Measurements from ENCODE around the gene SELENON.

GRCh38 chr1:25770541-25771220 lies 29.3 kb upstream of the SELENON start:
- no peak for TF ChIP-seq ZBTB20 (tag by site-specific recombination; IDR thresholded peaks at IDR 0.05)
- TF ChIP-seq, protein P1, sequence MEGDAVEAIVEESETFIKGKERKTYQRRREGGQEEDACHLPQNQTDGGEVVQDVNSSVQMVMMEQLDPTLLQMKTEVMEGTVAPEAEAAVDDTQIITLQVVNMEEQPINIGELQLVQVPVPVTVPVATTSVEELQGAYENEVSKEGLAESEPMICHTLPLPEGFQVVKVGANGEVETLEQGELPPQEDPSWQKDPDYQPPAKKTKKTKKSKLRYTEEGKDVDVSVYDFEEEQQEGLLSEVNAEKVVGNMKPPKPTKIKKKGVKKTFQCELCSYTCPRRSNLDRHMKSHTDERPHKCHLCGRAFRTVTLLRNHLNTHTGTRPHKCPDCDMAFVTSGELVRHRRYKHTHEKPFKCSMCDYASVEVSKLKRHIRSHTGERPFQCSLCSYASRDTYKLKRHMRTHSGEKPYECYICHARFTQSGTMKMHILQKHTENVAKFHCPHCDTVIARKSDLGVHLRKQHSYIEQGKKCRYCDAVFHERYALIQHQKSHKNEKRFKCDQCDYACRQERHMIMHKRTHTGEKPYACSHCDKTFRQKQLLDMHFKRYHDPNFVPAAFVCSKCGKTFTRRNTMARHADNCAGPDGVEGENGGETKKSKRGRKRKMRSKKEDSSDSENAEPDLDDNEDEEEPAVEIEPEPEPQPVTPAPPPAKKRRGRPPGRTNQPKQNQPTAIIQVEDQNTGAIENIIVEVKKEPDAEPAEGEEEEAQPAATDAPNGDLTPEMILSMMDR (tag by site-specific recombination; IDR thresholded peaks at IDR 0.05) = no peak
- TF ChIP-seq, protein P2, sequence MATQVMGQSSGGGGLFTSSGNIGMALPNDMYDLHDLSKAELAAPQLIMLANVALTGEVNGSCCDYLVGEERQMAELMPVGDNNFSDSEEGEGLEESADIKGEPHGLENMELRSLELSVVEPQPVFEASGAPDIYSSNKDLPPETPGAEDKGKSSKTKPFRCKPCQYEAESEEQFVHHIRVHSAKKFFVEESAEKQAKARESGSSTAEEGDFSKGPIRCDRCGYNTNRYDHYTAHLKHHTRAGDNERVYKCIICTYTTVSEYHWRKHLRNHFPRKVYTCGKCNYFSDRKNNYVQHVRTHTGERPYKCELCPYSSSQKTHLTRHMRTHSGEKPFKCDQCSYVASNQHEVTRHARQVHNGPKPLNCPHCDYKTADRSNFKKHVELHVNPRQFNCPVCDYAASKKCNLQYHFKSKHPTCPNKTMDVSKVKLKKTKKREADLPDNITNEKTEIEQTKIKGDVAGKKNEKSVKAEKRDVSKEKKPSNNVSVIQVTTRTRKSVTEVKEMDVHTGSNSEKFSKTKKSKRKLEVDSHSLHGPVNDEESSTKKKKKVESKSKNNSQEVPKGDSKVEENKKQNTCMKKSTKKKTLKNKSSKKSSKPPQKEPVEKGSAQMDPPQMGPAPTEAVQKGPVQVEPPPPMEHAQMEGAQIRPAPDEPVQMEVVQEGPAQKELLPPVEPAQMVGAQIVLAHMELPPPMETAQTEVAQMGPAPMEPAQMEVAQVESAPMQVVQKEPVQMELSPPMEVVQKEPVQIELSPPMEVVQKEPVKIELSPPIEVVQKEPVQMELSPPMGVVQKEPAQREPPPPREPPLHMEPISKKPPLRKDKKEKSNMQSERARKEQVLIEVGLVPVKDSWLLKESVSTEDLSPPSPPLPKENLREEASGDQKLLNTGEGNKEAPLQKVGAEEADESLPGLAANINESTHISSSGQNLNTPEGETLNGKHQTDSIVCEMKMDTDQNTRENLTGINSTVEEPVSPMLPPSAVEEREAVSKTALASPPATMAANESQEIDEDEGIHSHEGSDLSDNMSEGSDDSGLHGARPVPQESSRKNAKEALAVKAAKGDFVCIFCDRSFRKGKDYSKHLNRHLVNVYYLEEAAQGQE (tag by site-specific recombination; IDR thresholded peaks at IDR 0.05) = no peak
- no peak for TF ChIP-seq SP2 (tag by site-specific recombination; IDR thresholded peaks at IDR 0.05)
- TF ChIP-seq ZFHX2 (tag by site-specific recombination; conservative IDR thresholded peaks at IDR 0.05) = peak; percentile 44
- TF ChIP-seq ZNF23 (tag by site-specific recombination; IDR thresholded peaks at IDR 0.05; ENCODE audit: borderline replicate concordance) = no peak

All from HEK293 (cell line).